Caco-2 (cell line): Measurements from ENCODE around the gene CPN2. TPM values are rescaled to one million over a fixed set of nuclear protein-coding genes. Genes with fewer than 3 reads are reported as not detected.
A peak's percentile ranks its signal among the peaks of the same experiment; 100 is the strongest.

Source experiments
- BruUV-seq: library from RNA; stranded (reverse); fragments of 400-500 nt; replicated peaks from 2 replicates; lab custom pipeline; 2021; lab: Mats Ljungman, UMichigan
- CTCF ChIA-PET: fragments of 300-600 bp; sonication (Branson Sonifier 250); formaldehyde crosslinking; loops from one replicate; lab custom pipeline; 2022; ENCODE audit warnings: antibody characterized with exemption; lab: Charles Lee
- POLR2A ChIA-PET: fragments of 300-600 bp; sonication (Branson Sonifier 250); formaldehyde crosslinking; loops from one replicate; lab custom pipeline; 2022; ENCODE audit warnings: antibody characterized with exemption; lab: Charles Lee
- DNase-seq, 2 experiments: peaks; one replicate each; pipeline versions ENCODE4 v3.0.0 to v3.0.0-alpha.2; 2020 to 2022
- H3K27me3 ChIP-seq: replicated peaks from 2 replicates; pipeline ENCODE4 v1.6.0; 2011; ENCODE audit warnings: low read length; ENCODE audit not compliant: control insufficient read depth, insufficient read depth
- H3K36me3 ChIP-seq: 2 replicates; pipeline ENCODE4 v1.5.1; 2011; ENCODE audit warnings: low read length; ENCODE audit not compliant: control insufficient read depth, insufficient read depth
- H3K4me1 ChIP-seq: fragments of 250-450 bp; sonication (Bioruptor Pico); 2 replicates; pipeline ENCODE4 v1.5.1; 2020; ENCODE audit warnings: mild to moderate bottlenecking
- H3K4me3 ChIP-seq: 2 replicates; pipeline ENCODE4 v1.5.1; 2011; ENCODE audit warnings: low read depth, mild to moderate bottlenecking, control low read depth, low read length
- H3K9me3 ChIP-seq: fragments of 250-450 bp; sonication (Bioruptor Pico); 2 replicates; pipeline ENCODE4 v1.5.1; 2020; ENCODE audit warnings: mild to moderate bottlenecking, moderate library complexity
- H3K27ac Mint-ChIP-seq: one replicate; pipeline ENCODE4 v1.8.0; 2022; ENCODE audit warnings: mixed read lengths; ENCODE audit not compliant: unreplicated experiment
- H3K27me3 Mint-ChIP-seq: one replicate; pipeline ENCODE4 v1.8.0; 2022; ENCODE audit warnings: mixed read lengths; ENCODE audit not compliant: insufficient read depth, unreplicated experiment
- H3K36me3 Mint-ChIP-seq: one replicate; pipeline ENCODE4 v1.8.0; 2022; ENCODE audit warnings: mild to moderate bottlenecking, mixed read lengths; ENCODE audit not compliant: insufficient read depth, unreplicated experiment
- H3K4me1 Mint-ChIP-seq: one replicate; pipeline ENCODE4 v1.8.0; 2022; ENCODE audit warnings: low read depth, mixed read lengths; ENCODE audit not compliant: unreplicated experiment
- H3K4me3 Mint-ChIP-seq: one replicate; pipeline ENCODE4 v1.8.0; 2022; ENCODE audit warnings: mild to moderate bottlenecking, moderate library complexity, mixed read lengths; ENCODE audit not compliant: unreplicated experiment
- H3K9me3 Mint-ChIP-seq: one replicate; pipeline ENCODE4 v1.8.0; 2022; ENCODE audit warnings: mixed read lengths; ENCODE audit not compliant: unreplicated experiment
- CTCF ChIP-seq, 2 experiments: fragments of 200-600 bp in 1 of 2; IDR thresholded peaks; 1 replicate in 1 of 2; 2 replicates in 1 of 2; pipeline versions ENCODE4 v1.5.1 to v1.8.0; 2011 to 2022; ENCODE audit warnings: antibody characterized with exemption in 1 of 2, control low read depth in 1 of 2, inconsistent platforms in 1 of 2, low read depth in 1 of 2, low read length in 1 of 2, mild to moderate bottlenecking in 1 of 2, moderate library complexity in 1 of 2; ENCODE audit not compliant: insufficient read depth in 1 of 2, severe bottlenecking in 1 of 2, unreplicated experiment in 1 of 2
- intact Hi-C: fragments of 100-400 bp; cut with micrococcal nuclease; formaldehyde crosslinking; loops from one replicate; pipeline ENCODE4 v1.10.0; 2022; ENCODE audit not compliant: unreplicated experiment
- total RNA-seq: library from RNA; stranded (reverse); gene quantifications from 2 replicates; pipeline ENCODE4 v1.2.3, GENCODE V29; 2022

Gene CPN2
- total RNA-seq, 1 experiment from 2014 or later, result not detected

GRCh38 chr3:194374935-194375334 is 23.8 kb upstream of the CPN2 start:
- Mint-ChIP-seq H3K4me1 (peaks cover 4% of the 10 kb centered on the region), H3K9me3 (no peaks in the 10 kb centered on the region), H3K4me3 (no peak overlapping the region), H3K36me3 (no peaks in the 10 kb centered on the region), H3K27me3 (no peaks in the 10 kb centered on the region), H3K27ac (no peak overlapping the region)
- intact Hi-C loops, result no loop called here
- Histone ChIP-seq H3K36me3 (no peaks in the 10 kb centered on the region), H3K9me3 (no peaks in the 10 kb centered on the region), H3K4me1 (0 out of 2 replicates have a peak, but pooled peaks cover under 1% of the 10 kb centered on the region), H3K27me3 (no peaks in the 10 kb centered on the region), H3K4me3 (no peak overlapping the region)
- DNase-seq, result peak in 1 of 2 experiments; percentile 13
- POLR2A ChIA-PET, result no interaction called here
- TF ChIP-seq CTCF (IDR thresholded peaks at IDR 0.05; ENCODE audit: insufficient read depth in 1 of 2, low read depth in 1 of 2, low read length in 1 of 2, severe bottlenecking in 1 of 2, unreplicated experiment in 1 of 2), result no peak
- CTCF ChIA-PET, result interaction anchor here (1.0 kb wide), 1 partner anchor 30 kb away, joined by 3 read pairs; no protein-coding TSS in a partner anchor
- BruUV-seq, result no TSS peak

GRCh38 chr3:194373899-194374298 is 22.8 kb upstream of the CPN2 start:
- no peak for TF ChIP-seq CTCF (IDR thresholded peaks at IDR 0.05; ENCODE audit: insufficient read depth in 1 of 2, low read depth in 1 of 2, low read length in 1 of 2, severe bottlenecking in 1 of 2, unreplicated experiment in 1 of 2)
- Histone ChIP-seq H3K4me1 (peaks cover 8% of the 10 kb centered on the region; the same call in 1 of the 2 replicates), H3K27me3 (no peaks in the 10 kb centered on the region), H3K4me3 (no peak overlapping the region), H3K36me3 (no peaks in the 10 kb centered on the region), H3K9me3 (no peaks in the 10 kb centered on the region)
- BruUV-seq, result no TSS peak
- Mint-ChIP-seq H3K4me1 (peaks cover 8% of the 10 kb centered on the region), H3K27ac (no peak overlapping the region), H3K9me3 (no peaks in the 10 kb centered on the region), H3K27me3 (no peaks in the 10 kb centered on the region), H3K4me3 (no peak overlapping the region), H3K36me3 (no peaks in the 10 kb centered on the region)
- DNase-seq, result peak in 1 of 2 experiments; percentile 13
- POLR2A ChIA-PET, result no interaction called here
- intact Hi-C loops, result no loop called here
- CTCF ChIA-PET, result no interaction called here

GRCh38 chr3:194373028-194373427 is 21.9 kb upstream of the CPN2 start:
- Mint-ChIP-seq H3K27ac (no peak overlapping the region), H3K27me3 (no peaks in the 10 kb centered on the region), H3K4me1 (peaks cover 8% of the 10 kb centered on the region), H3K36me3 (no peaks in the 10 kb centered on the region), H3K4me3 (no peak overlapping the region), H3K9me3 (no peaks in the 10 kb centered on the region)
- intact Hi-C loops, result no loop called here
- TF ChIP-seq CTCF (IDR thresholded peaks at IDR 0.05; ENCODE audit: insufficient read depth in 1 of 2, low read depth in 1 of 2, low read length in 1 of 2, severe bottlenecking in 1 of 2, unreplicated experiment in 1 of 2), result no peak
- Histone ChIP-seq H3K36me3 (no peaks in the 10 kb centered on the region), H3K4me3 (no peak overlapping the region), H3K9me3 (no peaks in the 10 kb centered on the region), H3K27me3 (no peaks in the 10 kb centered on the region), H3K4me1 (peaks cover 8% of the 10 kb centered on the region; the same call in 1 of the 2 replicates)
- DNase-seq, result no peak
- ChIA-PET POLR2A (no interaction called here), CTCF (no interaction called here)
- no TSS peak for BruUV-seq
